Left colon (tissue), 2 donors: ENCODE results near the gene CFAP410. TPM values are rescaled to one million over a fixed set of nuclear protein-coding genes. Genes with fewer than 3 reads are reported as not detected.

Source experiments
- ATAC-seq: fragments of 200-7000 bp; cut with Tn5 transposase; one replicate; pipeline ENCODE4 v1.9.1; 2020; ENCODE audit warnings: mild to moderate bottlenecking, moderate library complexity
- DNase-seq, 2 donors: peaks; one replicate each; pipeline ENCODE4 v3.0.0-alpha.2; 2020
- intact Hi-C, 2 donors: fragments of 100-400 bp; cut with DNase I in 1 of 2; cut with micrococcal nuclease in 1 of 2; formaldehyde crosslinking; loops; one replicate each; pipeline versions ENCODE4 v1.11.2 to v1.14.0; 2022; cut with DNase I, micrococcal nuclease
- total RNA-seq, 2 donors: library from RNA; stranded (reverse); fragmentation: NEBNext Ultra II Directional; extraction: Animal tissue kit (Norgen Biotek cat#: 25700); gene quantifications; one replicate each; pipeline ENCODE4 v1.2.1, GENCODE V29; 2021
- donor health status: DM: no; HTN: no; CAD: no.
- donor health status: DM: yes; HTN: yes; CAD: no.

The CFAP410 gene
- total RNA-seq, 2 donors from 2014 or later: 21.4 to 24.7 TPM

- DNase-seq: no peak
- ATAC-seq: no peak
Measured at GRCh38 chr21:44324106-44324853, 14.9 kb downstream of the CFAP410 start.

GRCh38 chr21:44323591-44323990 is 15.6 kb downstream of the CFAP410 start:
- DNase-seq (no peak), ATAC-seq (no peak)
- intact Hi-C loops: no loop called here

More at GRCh38 chr21:44324106-44324853, 14.9 kb downstream of the CFAP410 start:
- intact Hi-C loops: no loop called here

- DNase-seq: no peak
- intact Hi-C loops: no loop called here
- no peak for ATAC-seq
Measured at GRCh38 chr21:44322621-44323325, 16.4 kb downstream of the CFAP410 start.

GRCh38 chr21:44321846-44322450 is 17.2 kb downstream of the CFAP410 start:
- ATAC-seq (no peak), DNase-seq (no peak)
- intact Hi-C loops: no loop called here

- DNase-seq (no peak), ATAC-seq (no peak)
- intact Hi-C loops: no loop called here
Measured at GRCh38 chr21:44320847-44321246, 18.3 kb downstream of the CFAP410 start.

GRCh38 chr21:44319407-44320065 is 19.7 kb downstream of the CFAP410 start:
- DNase-seq (no peak), ATAC-seq (no peak)
- intact Hi-C loops: no loop called here

- DNase-seq: no peak
- no peak for ATAC-seq
- intact Hi-C loops: no loop called here
Measured at GRCh38 chr21:44318489-44319285, 20.5 kb downstream of the CFAP410 start.

GRCh38 chr21:44317871-44318270 is 21.3 kb downstream of the CFAP410 start:
- ATAC-seq (no peak), DNase-seq (no peak)
- intact Hi-C loops: no loop called here

- intact Hi-C loops: no loop called here
- ATAC-seq (no peak), DNase-seq (no peak)
Measured at GRCh38 chr21:44317241-44317782, 21.9 kb downstream of the CFAP410 start.

GRCh38 chr21:44316277-44316900 is 22.8 kb downstream of the CFAP410 start:
- ATAC-seq: no peak
- no peak for DNase-seq
- intact Hi-C loops: no loop called here

- DNase-seq (no peak), ATAC-seq (peak; percentile 4)
- intact Hi-C loops: no loop called here
Measured at GRCh38 chr21:44315691-44316203, 23.4 kb downstream of the CFAP410 start.

- DNase-seq: no peak
- intact Hi-C loops: no loop called here
- no peak for ATAC-seq
Measured at GRCh38 chr21:44314561-44314960, 24.6 kb downstream of the CFAP410 start.

- no peak for ATAC-seq
- DNase-seq: no peak
- intact Hi-C loops: no loop called here
Measured at GRCh38 chr21:44314128-44314527, 25.1 kb downstream of the CFAP410 start.

- intact Hi-C loops: no loop called here
- DNase-seq (no peak), ATAC-seq (no peak)
Measured at GRCh38 chr21:44313451-44313850, 25.7 kb downstream of the CFAP410 start.

- DNase-seq (no peak), ATAC-seq (no peak)
- intact Hi-C loops: no loop called here
Measured at GRCh38 chr21:44312716-44313115, 26.5 kb downstream of the CFAP410 start.

- ATAC-seq (no peak), DNase-seq (no peak)
- intact Hi-C loops: no loop called here
Measured at GRCh38 chr21:44312089-44312488, 27.1 kb downstream of the CFAP410 start.

- intact Hi-C loops: no loop called here
- no peak for DNase-seq
- no peak for ATAC-seq
Measured at GRCh38 chr21:44310628-44311507, 28.3 kb downstream of the CFAP410 start.
